Astrocyte of the cerebellum (primary cell): ENCODE data around the gene GIMAP5.

Source experiments
- DNase-seq: peaks from one replicate; pipeline ENCODE4 v3.0.0-alpha.2; 2011; ENCODE audit warnings: low read depth
- H3K4me3 ChIP-seq: 2 replicates; pipeline ENCODE4 v1.5.1; 2011; ENCODE audit warnings: mild to moderate bottlenecking, low read depth, low read length, moderate library complexity
- in situ Hi-C: cut with HindIII; loops from 2 replicates; pipeline ENCODE4 v1.10.0; 2017; ENCODE audit warnings: low sequenced_read_pairs
- TF ChIP-seq, protein P1 (sequence below): IDR thresholded peaks from 2 replicates; pipeline ENCODE4 v1.5.1; 2012; ENCODE audit warnings: low read length, low read depth, moderate library complexity, mild to moderate bottlenecking; ENCODE audit errors: missing control alignments

GIMAP5 gene

DNA sequence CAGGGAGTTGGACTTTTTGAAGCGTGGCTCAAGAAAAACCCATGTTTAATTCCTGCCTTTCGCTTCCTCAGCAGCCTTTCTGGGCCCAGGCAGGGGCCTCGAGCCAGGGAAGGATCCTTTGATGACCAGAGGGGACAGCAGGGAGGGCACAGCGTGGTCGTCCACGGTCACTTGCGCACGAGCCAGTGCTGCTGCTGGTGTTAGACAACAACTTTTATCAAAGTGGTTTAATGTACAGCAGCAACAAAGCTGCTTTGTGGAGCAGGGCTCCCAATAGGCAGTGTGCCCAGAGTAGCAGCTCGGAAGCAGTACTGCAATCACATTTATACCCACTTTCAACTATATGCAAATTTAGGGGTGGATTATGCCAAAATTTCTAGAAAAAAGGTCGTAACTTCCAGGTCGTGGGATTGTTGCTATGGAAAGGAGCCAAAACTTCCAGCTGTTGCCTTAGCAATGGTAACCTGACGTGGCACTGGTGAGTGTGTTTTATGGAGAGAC is 14.7 kb upstream of the GIMAP5 start:
- in situ Hi-C loops: no loop called here
- DNase-seq: no peak
- TF ChIP-seq, protein P1, sequence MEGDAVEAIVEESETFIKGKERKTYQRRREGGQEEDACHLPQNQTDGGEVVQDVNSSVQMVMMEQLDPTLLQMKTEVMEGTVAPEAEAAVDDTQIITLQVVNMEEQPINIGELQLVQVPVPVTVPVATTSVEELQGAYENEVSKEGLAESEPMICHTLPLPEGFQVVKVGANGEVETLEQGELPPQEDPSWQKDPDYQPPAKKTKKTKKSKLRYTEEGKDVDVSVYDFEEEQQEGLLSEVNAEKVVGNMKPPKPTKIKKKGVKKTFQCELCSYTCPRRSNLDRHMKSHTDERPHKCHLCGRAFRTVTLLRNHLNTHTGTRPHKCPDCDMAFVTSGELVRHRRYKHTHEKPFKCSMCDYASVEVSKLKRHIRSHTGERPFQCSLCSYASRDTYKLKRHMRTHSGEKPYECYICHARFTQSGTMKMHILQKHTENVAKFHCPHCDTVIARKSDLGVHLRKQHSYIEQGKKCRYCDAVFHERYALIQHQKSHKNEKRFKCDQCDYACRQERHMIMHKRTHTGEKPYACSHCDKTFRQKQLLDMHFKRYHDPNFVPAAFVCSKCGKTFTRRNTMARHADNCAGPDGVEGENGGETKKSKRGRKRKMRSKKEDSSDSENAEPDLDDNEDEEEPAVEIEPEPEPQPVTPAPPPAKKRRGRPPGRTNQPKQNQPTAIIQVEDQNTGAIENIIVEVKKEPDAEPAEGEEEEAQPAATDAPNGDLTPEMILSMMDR: no peak
- H3K4me3 ChIP-seq: no peak overlapping the region

DNA sequence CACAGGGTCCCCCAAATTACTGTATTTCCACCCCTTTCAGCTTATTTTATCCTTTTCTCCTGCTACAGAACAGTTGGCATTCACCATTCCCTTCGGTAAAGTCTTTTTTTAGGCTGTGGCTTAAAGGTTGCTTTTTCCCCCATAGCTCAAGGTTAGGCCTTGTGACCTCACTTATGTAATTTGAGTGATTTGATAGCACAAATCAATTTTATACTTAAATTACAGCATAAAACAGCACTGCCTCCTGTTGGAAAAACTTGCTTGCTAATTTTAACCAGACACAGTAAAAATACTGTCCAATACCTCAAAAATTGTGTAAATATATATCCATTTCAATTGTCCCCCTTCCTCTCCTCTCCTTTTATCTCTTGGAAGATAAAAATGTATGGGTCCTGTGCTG is 13.8 kb upstream of the GIMAP5 start:
- in situ Hi-C loops: no loop called here

DNA sequence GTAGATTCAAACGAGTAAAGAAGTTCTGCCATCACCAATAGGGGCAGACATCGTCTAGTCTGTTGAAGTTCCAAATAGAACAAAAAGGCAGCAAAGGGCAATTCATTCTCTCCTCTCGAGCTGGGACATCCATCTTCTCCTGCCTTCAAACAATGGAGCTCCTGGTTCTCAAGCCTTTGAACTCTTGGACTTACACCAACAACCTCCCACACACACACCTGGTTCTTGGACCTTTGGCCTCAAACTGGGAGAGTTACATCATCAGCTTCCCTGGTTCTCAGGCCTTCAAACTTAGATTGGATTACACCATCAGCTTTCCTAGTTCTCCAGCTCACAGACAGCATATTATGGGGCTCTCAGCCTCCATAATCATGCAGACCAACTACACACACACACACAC is 9.8 kb upstream of the GIMAP5 start:
- TF ChIP-seq, protein P1: no peak
- no peak for DNase-seq
- no peak overlapping the region for H3K4me3 ChIP-seq
- in situ Hi-C loops: no loop called here

More for the DNA sequence above, 13.8 kb upstream of the GIMAP5 start:
- DNase-seq: no peak
- TF ChIP-seq, protein P1: no peak
- H3K4me3 ChIP-seq: no peak overlapping the region

DNA sequence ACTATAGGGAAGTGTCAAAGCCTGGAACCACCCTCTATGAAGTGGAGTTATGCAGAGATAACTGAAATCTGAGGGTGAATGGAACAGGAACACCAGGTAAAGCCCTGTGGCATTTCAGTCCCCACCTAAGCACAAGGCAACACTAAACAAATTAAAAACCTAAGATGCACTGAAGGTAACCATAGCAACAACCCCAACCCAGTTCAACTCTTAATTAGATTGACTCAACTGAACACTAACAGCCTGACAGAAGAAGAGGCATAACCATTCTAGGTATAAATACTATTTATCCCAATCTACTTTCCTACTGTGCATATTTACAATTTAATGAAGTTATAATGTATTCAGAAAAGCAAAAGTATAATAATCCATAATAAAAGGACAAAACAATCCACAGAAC is 9.2 kb upstream of the GIMAP5 start:
- DNase-seq: no peak
- TF ChIP-seq, protein P1: no peak
- H3K4me3 ChIP-seq: no peak overlapping the region
- in situ Hi-C loops: no loop called here

DNA sequence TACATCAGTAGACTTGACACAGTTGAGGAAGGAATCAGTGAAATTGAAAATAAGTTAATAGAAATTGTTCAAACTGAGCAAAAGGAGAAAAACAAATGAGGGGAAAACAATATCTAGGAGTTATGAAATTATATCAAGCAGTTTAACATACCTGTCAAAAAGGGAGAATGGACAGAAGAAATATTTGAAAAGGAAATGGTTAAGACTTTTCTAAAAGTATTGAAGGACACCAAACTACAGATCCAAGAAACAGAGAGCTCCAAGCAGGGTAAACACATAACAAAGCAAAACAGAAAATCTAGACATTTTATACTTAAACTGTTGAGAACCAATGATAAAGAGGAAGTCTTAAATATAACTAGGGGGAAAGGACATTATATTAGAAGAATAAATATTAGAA is 8.6 kb upstream of the GIMAP5 start:
- DNase-seq: no peak
- TF ChIP-seq, protein P1: no peak
- in situ Hi-C loops: no loop called here
- H3K4me3 ChIP-seq: no peak overlapping the region

- no peak overlapping the region for H3K4me3 ChIP-seq
- in situ Hi-C loops: no loop called here
- DNase-seq: no peak
- TF ChIP-seq, protein P1: no peak
Measured at GRCh38 chr7:150731916-150732315, 5.3 kb upstream of the GIMAP5 start.

DNA sequence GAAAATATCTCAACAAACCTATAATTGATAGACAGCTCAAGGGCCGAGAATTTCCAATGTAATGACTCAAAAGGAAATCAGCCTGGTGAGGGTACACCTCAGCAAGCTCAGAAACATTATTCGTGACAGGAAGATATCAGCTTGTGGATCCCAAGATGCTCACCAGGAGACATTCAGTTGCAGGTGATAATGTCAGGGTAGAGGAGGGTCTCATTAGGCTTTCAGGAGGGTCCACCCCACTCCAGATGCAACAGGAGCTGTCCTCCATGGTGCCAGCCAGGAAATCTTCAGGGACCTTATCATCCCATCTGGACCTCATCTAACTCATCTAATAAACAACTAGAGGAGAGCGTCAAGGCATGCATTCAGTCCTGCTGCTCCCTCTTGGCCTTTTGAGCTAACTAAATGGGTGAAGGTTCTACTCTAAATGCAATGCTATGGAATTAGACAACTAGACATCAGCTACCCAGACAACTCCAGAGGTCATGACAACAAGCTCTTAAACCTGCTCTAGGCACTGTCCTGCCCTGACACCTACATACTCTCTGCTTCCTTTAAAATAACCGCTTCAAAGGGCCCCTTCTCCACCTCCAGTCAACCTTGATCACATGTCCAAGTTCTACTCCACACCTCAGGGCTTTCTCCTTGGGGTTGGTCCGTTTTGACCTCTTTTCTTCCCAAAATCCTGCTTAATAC is 4.3 kb upstream of the GIMAP5 start:
- DNase-seq: no peak
- in situ Hi-C loops: no loop called here
- no peak overlapping the region for H3K4me3 ChIP-seq
- TF ChIP-seq, protein P1: no peak
